Measurements from ENCODE around the gene ANXA2.

DNA sequence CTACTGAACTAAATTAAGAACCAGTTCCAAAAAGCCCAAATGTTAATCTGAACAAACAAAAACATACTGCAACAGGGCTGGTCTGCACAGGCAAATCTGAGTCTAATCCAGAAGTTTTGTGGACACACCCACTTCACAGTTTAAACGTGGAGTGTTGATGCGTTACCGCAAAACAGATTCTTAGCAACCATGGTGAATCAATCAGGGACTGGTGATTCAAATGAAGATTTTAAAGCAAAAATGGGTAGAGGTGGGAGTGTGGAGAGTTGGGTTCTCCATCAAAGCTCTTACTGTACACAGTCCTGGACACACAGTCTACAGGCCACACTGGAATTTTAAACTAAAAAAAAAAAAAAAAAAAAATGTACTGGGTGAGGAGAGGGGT is 5.2 kb downstream of the ANXA2 start:
- TF ChIP-seq POLR2A (IDR thresholded peaks at IDR 0.05): no peak
- TF ChIP-seq, protein P1, sequence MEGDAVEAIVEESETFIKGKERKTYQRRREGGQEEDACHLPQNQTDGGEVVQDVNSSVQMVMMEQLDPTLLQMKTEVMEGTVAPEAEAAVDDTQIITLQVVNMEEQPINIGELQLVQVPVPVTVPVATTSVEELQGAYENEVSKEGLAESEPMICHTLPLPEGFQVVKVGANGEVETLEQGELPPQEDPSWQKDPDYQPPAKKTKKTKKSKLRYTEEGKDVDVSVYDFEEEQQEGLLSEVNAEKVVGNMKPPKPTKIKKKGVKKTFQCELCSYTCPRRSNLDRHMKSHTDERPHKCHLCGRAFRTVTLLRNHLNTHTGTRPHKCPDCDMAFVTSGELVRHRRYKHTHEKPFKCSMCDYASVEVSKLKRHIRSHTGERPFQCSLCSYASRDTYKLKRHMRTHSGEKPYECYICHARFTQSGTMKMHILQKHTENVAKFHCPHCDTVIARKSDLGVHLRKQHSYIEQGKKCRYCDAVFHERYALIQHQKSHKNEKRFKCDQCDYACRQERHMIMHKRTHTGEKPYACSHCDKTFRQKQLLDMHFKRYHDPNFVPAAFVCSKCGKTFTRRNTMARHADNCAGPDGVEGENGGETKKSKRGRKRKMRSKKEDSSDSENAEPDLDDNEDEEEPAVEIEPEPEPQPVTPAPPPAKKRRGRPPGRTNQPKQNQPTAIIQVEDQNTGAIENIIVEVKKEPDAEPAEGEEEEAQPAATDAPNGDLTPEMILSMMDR (IDR thresholded peaks at IDR 0.05): no peak
